Measurements from ENCODE around the gene FGA.

DNA sequence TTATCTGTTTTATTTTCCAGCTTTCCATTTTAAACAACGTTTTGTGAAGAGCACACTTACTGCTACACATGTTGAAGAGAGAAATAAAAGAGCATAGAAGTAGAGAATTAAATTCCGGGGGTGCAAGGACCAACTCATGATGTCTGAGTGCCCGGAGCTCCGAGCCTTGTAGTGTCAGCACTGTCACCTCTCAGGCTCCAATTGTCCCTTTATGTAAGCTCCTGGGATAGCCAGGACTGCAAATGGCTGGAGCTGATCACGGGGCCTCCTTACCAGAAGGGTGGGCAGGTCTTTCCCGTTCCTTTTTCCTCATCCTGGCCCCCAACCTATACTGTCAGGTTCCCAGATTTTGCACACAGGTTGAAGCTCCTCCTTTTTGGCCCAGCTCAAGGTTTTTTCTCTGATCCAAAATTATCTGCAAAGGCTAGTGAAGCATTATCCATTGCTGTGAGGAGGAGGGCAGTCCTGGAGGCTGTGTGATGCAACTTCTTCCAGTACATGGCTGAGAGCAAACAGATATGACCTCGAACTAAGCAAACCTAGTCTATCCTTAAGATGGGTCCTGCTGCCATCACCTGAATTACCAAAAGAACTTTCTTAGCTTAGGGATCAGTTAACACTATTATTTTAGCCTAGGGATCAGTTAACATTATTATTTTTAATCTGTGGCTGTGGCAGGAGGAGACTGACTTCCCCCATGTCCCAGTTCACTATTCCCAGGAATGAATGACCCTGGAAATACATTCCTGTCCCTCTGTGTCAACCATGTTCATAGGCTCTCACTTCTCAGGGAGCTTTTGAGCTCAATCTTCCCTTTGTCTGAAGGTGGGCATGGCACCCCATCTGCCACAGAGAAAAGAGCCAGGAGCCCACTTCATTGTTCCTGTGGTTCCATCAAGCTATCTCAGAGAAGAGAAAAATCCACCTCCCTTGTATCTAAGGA lies 22.2 kb upstream of the FGA start, which contains the start of gene FGG:
- TF ChIP-seq, protein P1, sequence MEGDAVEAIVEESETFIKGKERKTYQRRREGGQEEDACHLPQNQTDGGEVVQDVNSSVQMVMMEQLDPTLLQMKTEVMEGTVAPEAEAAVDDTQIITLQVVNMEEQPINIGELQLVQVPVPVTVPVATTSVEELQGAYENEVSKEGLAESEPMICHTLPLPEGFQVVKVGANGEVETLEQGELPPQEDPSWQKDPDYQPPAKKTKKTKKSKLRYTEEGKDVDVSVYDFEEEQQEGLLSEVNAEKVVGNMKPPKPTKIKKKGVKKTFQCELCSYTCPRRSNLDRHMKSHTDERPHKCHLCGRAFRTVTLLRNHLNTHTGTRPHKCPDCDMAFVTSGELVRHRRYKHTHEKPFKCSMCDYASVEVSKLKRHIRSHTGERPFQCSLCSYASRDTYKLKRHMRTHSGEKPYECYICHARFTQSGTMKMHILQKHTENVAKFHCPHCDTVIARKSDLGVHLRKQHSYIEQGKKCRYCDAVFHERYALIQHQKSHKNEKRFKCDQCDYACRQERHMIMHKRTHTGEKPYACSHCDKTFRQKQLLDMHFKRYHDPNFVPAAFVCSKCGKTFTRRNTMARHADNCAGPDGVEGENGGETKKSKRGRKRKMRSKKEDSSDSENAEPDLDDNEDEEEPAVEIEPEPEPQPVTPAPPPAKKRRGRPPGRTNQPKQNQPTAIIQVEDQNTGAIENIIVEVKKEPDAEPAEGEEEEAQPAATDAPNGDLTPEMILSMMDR (IDR thresholded peaks at IDR 0.05; ENCODE audit: low read length), result no peak
- TF ChIP-seq EZH2 (optimal IDR thresholded peaks at IDR 0.05; ENCODE audit: low read depth, low read length) (no peak), EZH2phosphoT487 (IDR thresholded peaks at IDR 0.05; ENCODE audit: low read length) (no peak)

All from MM.1S (cell line).